Fibroblast of skin of abdomen (primary cell): ENCODE measurements around the gene SNRPA1.

ENCODE experiments used
- DNase-seq: peaks from one replicate; pipeline ENCODE4 v3.0.0-alpha.2; 2013

SNRPA1 gene

GRCh38 chr15:101240358-101240757 lies 54.7 kb downstream of the SNRPA1 start:
- no peak for DNase-seq

- DNase-seq, result no peak
Observed at GRCh38 chr15:101239724-101240136, 55.3 kb downstream of the SNRPA1 start.

- no peak for DNase-seq
Observed at GRCh38 chr15:101237251-101237650, 57.8 kb downstream of the SNRPA1 start.

GRCh38 chr15:101233651-101234280 lies 61.3 kb downstream of the SNRPA1 start:
- DNase-seq, result no peak

- DNase-seq, result no peak
Observed at GRCh38 chr15:101232677-101233076, 62.4 kb downstream of the SNRPA1 start.
